HG02943 (cell line): ENCODE results near the gene PHKG2.

Experiments used
- ATAC-seq: cut with Tn5 transposase; IDR thresholded peaks from one replicate; pipeline ENCODE4 v1.9.1; 2021; ENCODE audit warnings: mild to moderate bottlenecking, low read depth, moderate library complexity; ENCODE audit not compliant: unreplicated experiment

Gene PHKG2

DNA sequence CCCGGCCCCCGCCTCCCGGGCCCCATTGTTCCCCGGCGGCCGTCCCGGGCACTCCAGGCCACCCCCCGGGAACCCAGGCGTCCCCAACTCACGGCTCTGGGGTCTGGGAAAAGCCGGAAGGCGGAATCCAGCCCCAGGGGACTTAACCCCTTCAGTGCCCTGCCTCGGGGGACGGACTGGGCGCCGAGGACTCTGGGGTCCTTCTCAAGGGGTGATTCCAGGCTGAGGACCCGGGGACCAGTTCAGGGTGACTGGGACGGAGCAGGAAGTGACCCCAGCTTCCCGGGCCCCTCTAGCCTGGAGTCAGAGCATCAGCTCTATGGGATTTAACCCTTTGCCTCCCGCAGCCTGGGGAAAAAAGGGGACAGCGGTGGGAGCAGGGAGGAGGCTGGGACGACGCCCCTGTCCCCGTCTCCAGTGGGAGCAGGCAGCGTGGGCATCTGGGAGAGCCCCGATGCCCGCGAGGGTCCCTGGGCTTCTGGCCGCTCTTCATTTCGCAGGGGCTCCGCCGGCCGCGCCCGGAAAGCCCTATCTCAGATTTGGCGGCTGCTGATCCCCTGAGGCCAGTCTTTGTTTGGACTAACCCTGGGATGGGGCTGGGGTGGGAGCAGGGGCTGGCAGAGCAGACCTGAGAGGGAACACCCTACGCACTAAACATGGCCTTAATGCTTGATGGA is 38.8 kb downstream of the PHKG2 start, which contains the start of gene ZNF629:
Gene ZNF629, minus strand, starts transcription at position 270 of the 677 bp plus-strand sequence. CDS start 2,723 bp downstream, outside the sequence.
- no peak for ATAC-seq

GRCh38 chr16:30787613-30788378 is 39.6 kb downstream of the PHKG2 start:
- ATAC-seq: no peak

DNA sequence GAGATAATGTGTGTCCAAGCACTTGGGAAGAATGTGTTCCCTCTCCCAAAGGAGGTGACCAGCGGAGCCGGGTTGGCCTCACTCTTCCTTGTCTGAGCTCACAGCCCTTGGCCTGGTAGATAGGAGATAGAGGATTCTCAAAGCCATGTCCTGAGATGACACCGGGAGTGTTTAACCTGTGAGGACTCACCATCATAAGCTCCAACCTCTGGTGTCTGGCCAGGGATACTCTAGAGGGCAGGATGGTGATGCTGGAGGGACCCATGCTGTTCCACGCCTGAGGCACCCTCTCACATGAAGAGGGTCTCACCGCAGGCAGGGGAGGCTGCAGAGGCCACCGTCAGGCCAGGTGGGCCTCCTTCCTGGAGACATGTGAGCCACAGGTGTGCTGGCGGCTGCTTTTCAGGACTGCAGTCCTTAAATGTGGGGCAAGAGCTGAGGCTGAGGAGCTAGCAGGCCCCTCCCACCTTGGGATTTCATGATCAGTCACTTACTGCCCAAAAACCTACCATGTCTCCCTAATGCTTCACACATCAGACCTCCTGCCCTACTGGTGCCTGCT is 45.4 kb downstream of the PHKG2 start:
- no peak for ATAC-seq

DNA sequence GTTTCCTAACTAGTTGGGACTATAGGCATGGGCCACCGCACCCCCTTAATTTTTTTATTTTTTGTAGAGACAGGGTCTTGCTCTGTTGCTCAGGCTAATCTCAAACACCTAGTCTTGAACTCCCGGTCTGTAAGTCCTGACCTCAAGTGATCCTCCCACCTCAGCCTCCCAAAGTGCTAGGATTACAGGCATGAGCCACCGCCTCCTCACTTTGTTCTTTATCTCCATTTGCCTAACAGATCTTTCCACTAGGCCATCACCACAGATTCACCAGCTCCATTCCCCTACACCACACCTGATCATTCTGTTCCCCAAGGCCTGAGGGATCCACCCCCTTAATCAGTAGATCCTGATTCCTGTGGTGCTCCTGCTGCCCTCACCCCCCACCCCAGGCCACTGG is 46.4 kb downstream of the PHKG2 start:
- no peak for ATAC-seq

DNA sequence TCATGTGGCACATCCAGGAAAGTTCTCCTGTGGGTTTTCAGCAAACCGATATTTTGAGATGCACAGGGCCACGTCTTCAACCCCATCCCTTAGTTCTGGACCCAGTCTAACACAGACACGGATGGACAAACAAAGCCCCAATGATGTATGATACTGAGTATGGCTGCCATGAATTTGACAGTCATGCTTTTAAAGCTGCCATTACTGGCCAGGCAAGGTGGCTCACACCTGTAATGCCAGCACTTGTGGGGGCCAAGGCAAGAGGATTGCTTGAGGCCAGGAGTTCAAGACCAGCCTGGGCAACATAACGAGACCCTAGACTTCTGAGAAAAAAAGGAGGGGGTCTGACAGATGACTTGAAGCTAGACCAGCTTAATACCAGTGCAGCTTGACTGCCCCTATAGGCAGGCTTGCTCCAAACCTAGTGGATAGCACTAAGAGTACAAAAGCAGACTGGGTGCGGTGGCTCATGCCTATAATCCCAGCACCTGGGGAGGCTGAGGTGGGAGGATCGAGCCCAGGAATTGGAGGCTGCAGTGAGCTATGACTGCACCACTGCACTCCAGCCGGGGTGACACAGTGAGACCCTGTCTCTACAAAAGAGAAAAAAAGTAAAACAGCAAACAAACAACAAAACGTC is 49.6 kb downstream of the PHKG2 start:
- ATAC-seq: no peak
